ENCODE results near the gene SCIMP.
"Not testable (repeated sequence)": the region's sequence is repeated elsewhere in the genome, so short reads cannot be mapped to it uniquely, and the experiment has no call there.

SCIMP gene

GRCh38 chr17:5184288-5184687 lies 50.4 kb downstream of the SCIMP start:
- no peak for DNase-seq (ENCODE audit: low read depth in 2 of 2)

DNA sequence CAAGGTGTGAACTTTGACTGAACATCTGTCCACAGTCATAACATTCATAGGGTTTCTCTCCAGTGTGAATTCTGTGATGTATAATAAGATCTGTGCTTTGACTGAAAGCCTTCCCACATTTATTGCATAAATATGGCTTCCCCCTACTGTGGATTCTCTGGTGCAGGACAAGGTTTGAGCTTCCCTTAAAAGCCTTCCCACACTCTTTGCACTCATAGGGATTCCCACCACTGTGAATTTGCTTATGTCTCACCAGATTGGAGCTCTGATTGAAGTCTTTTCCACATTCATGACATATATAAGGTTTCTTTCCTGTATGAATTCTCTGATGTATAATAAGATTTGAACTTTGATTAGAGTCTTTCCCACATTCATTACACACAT lies 51.3 kb downstream of the SCIMP start:
- no peak for DNase-seq (ENCODE audit: low read depth in 2 of 2)

DNA sequence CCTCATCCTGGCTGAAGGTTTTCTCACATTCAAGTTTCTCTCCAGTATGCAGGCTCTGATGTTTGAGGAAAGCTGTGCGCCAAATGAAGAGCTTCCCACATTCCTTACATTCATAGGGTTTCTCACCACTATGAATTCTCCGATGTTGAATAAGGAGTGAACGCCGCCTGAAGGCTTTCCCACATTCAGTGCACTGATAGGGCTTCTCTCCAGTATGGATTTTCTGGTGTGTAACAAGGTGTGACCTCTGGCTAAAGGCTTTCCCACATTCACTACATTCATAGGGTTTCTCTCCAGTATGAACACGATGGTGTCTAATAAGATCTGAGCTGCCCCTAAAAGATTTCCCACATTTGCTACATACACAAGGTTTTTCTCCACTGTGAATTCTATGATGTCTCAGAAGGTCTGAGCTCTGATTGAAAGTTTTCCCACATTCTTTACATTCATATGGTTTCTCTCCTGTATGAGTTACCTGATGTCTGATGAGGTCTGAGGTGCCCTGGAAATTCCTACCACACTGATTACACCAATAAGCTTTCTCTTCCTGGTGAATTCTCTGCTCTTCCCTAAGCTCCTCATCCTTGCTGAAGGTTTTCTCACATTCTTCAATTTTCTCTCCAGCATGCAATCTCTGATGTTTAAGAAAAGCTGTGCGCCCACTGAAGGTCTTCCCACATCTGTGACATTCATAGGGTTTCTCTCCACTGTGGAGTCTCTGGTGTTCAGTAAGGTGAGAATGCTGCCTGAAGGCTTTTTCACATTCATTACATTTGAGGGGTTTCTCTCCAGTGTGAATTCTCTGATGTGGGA lies 51.9 kb downstream of the SCIMP start:
- DNase-seq (ENCODE audit: low read depth in 2 of 2): no peak

DNA sequence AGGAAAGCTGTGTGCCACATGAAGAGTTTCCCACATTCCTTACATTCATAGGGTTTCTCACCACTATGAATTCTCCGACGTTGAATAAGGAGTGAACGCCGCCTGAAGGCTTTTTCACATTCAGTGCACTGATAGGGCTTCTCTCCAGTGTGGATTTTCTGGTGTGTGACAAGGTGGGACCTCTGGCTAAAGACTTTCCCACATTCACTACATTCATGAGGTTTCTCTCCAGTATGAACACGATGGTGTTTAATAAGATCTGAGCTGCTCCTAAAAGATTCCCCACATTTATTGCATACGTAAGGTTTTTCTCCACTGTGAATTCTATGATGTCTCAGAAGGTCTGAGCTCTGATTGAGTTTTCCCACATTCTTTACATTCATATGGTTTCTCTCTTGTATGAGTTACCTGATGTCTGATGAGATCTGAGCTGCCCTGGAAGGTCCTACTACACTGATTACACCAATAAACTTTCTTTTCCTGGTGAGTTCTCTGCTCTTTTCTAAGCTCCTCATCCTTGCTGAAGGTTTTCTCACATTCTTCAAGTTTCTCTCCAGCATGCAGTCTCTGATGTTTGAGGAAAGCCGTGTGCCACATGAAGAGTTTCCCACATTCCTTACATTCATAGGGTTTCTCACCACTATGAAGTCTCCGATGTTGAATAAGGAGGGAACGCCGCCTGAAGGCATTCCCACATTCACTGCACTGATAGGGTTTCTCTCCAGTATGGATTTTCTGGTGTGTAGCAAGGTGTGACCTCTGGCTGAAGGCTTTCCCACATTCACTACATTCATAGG lies 53.0 kb downstream of the SCIMP start:
- no peak for DNase-seq (ENCODE audit: low read depth in 2 of 2)

DNA sequence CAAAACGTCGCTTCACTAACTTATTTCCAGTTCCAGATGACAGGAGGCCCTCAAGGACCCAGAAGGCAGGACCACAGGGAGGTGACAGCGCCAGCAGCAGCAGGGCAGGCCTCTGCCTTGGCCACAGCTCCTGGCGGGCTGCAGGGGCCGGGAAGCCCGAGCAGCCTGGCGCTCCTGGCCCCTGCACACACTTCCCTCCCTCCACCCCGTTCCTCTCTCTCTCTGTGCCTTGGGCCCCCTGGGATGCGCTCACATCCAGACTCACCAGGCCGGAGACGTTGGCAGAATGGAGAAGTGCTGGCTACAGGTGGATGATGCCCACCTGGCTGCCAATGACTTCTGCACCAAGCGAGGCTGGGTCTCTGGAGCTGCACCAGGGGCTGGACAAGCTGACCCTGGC lies 55.7 kb downstream of the SCIMP start:
- DNase-seq (ENCODE audit: low read depth in 2 of 2): no peak

DNA sequence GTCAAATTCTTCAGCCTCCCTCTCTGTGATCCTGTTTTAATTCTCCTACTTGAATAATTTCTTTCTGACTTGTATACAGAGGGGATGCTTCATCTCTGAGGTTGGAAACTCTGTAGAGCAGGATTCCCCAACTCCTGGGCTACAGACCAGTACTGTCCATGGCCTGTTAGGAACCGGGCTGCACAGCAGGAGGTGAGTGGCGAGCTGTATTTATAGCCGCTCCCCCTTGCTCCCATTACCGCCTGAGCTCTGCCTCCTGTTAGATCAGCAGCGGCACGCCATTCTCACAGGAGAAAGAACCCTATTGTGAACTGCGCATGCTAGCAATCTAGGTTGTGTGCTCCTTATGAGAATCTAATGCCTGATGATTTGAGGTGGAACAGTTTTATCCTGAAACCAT lies 59.6 kb downstream of the SCIMP start:
- DNase-seq (ENCODE audit: low read depth in 2 of 2): not testable (repeated sequence)

- not testable (repeated sequence) for DNase-seq (ENCODE audit: low read depth in 2 of 2)
Measured at GRCh38 chr17:5165791-5166564, 68.7 kb downstream of the SCIMP start.

DNA sequence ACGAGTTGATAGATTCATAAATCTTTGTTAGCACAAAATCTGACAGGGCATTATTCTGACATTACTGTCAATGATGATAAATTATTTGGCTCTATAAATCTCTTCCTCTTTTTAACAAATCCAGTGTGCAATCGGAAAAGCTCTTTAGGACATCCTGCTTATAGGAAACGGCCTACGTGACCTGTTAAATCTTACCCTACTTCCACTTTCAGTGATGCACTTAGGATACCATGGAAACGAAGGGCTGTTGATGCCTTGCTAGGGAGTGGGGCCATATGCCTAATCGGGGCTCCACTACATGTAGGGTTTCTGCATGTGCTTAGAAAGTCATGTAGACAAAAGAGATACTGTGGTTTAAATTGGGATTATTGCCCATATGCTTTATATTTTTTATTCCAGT lies 70.2 kb downstream of the SCIMP start:
- no peak for DNase-seq (ENCODE audit: low read depth in 2 of 2)

GRCh38 chr17:5161793-5162192 lies 72.9 kb downstream of the SCIMP start:
- DNase-seq (ENCODE audit: low read depth in 2 of 2): not testable (repeated sequence)

GRCh38 chr17:5160702-5161101 lies 74.0 kb downstream of the SCIMP start:
- not testable (repeated sequence) for DNase-seq (ENCODE audit: low read depth in 2 of 2)
